Stimulated activated CD8-positive, alpha-beta memory T cell treated with anti-CD3 and anti-CD28 coated beads, Interleukin-7, amount 100 ng/mL, for 24 hours (primary cell): ENCODE results near the gene ZNF276.
"Not testable (repeated sequence)": the region's sequence is repeated elsewhere in the genome, so short reads cannot be mapped to it uniquely, and the experiment has no call there.

ENCODE experiments used
- DNase-seq: peaks from one replicate; pipeline ENCODE4 v3.0.0-alpha.2; 2020; ENCODE audit warnings: low read depth

The ZNF276 gene

GRCh38 chr16:89720813-89721545 lies at the start of gene ZNF276, which contains the start of gene VPS9D1:
Gene ZNF276 (plus strand): TSS chr16:89721537. CDS start chr16:89721641, 104 bp downstream.
Gene VPS9D1 (minus strand): TSS chr16:89720898. CDS start chr16:89720861, 37 bp downstream.
- peak; percentile 74 for DNase-seq

- not testable (repeated sequence) for DNase-seq
Measured at GRCh38 chr16:89671565-89671964, 49.8 kb upstream of the ZNF276 start.

- DNase-seq, result no peak
Measured at GRCh38 chr16:89672177-89672941, 49.0 kb upstream of the ZNF276 start.

GRCh38 chr16:89678258-89678657 lies 43.1 kb upstream of the ZNF276 start:
- no peak for DNase-seq

- DNase-seq, result no peak
Measured at GRCh38 chr16:89685916-89686315, 35.4 kb upstream of the ZNF276 start.

- peak; percentile 86 for DNase-seq
Measured at GRCh38 chr16:89686520-89687091, 34.7 kb upstream of the ZNF276 start, which contains the start of gene CDK10. Gene CDK10 (plus strand): TSS chr16:89686689. CDS start chr16:89686711, 22 bp downstream.

- no peak for DNase-seq
Measured at GRCh38 chr16:89687092-89687940, 34.0 kb upstream of the ZNF276 start.

GRCh38 chr16:89688395-89688794 lies 32.9 kb upstream of the ZNF276 start:
- DNase-seq, result no peak

- DNase-seq, result no peak
Measured at GRCh38 chr16:89689142-89689541, 32.2 kb upstream of the ZNF276 start.

GRCh38 chr16:89689621-89690020 lies 31.7 kb upstream of the ZNF276 start:
- DNase-seq, result not testable (repeated sequence)

- no peak for DNase-seq
Measured at GRCh38 chr16:89690392-89690901, 30.9 kb upstream of the ZNF276 start.

GRCh38 chr16:89691231-89691985 lies 29.9 kb upstream of the ZNF276 start:
- DNase-seq, result no peak

- no peak for DNase-seq
Measured at GRCh38 chr16:89691986-89692569, 29.3 kb upstream of the ZNF276 start.

GRCh38 chr16:89693289-89693731 lies 28.0 kb upstream of the ZNF276 start:
- no peak for DNase-seq

- DNase-seq, result no peak
Measured at GRCh38 chr16:89693931-89694783, 27.2 kb upstream of the ZNF276 start.

- DNase-seq, result not testable (repeated sequence)
Measured at GRCh38 chr16:89694784-89695085, 26.6 kb upstream of the ZNF276 start.

GRCh38 chr16:89695086-89695874 lies 26.1 kb upstream of the ZNF276 start:
- DNase-seq, result no peak

GRCh38 chr16:89695875-89696669 lies 25.3 kb upstream of the ZNF276 start:
- DNase-seq, result no peak
